Measurements from ENCODE around the gene CATSPERD.
A peak's percentile ranks its signal among the peaks of the same experiment; 100 is the strongest.

CATSPERD gene

DNA sequence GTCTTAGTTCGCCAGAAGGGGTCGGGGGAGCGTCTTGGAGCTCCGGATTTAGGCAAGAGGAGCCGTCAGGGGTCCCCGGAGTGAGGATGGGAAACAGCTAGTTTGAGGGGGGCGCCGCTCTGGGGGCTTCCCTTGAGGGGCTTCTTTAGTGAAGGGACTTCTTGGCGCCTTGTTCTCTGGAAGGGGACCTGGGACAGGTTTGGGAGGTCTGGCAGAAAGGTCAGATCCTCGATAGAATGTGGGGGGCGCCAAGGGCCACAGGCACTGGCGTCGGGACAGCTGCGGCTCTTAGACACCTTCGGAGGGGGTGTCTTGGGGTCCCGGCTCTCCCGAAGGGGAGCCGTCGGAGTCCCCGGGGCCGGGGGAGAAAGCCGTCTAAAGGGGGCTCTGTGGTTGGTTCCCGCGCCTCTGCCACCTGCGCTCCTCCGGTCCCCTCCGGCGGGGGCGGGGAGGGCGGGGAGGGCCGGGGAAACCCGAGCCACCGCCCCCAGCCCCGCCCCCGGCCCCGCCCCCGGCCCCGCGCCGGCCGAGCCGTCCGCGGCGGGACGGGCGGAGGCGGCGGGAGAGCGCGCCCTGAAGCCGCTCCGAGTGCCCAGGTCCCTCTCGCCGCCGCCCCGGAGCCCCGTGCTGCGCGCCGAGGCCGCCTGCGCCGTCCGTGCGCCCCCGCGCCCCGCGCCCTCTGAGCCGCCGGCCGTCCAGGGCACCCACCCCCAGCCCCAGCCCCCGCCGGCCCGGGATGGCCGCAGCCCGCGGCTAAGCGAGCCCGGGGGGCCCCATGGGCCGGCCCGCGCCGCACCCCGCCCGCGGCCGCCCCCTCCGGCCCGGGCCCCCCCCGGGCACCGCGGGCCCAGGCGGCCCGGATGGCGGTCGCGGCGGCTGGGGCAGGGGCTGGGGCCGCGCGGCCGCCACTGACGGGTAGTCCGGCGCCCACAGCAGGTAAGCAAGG is 84.4 kb downstream of the CATSPERD start, which contains the start of gene NRTN:
NRTN (plus strand) TSS at position 552 of the 946 bp plus-strand sequence. CDS start 19,099 bp downstream, outside the sequence.
- no peak for DNase-seq (ENCODE audit: low read depth)

DNA sequence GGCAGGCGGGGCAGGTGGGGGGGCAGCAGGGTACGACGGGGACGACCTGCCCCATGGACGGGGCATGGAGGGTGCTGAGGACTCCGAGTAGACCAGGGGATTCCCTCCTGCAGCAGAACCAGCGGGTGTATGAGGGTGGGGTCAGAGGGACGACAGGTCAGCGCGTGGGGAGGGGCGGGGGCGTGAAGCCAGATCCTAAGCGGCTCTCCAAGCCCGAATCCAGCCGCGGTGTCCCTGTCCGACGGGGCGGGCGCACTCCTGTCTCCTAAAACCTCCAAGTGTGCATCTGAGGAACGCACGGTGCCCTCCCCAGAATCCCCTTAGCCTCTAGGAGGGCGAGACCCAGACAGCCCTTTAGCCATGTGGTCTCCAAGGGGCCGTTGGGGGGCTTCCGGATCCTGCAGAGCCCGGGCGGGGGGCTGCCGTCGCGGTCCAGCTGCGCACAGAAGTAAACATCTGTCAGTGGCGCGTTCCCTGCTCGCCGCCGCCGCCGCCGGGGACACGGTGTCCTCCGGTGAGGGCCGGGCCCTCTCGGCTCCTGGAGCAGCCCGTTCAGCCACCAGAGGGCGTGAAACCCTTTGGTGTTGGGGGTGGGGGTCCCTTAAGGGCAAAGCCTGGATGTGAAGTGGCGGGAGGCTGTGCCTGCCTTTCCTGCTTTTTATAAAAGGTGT is 85.2 kb downstream of the CATSPERD start:
- DNase-seq (ENCODE audit: low read depth): peak; percentile 57

DNA sequence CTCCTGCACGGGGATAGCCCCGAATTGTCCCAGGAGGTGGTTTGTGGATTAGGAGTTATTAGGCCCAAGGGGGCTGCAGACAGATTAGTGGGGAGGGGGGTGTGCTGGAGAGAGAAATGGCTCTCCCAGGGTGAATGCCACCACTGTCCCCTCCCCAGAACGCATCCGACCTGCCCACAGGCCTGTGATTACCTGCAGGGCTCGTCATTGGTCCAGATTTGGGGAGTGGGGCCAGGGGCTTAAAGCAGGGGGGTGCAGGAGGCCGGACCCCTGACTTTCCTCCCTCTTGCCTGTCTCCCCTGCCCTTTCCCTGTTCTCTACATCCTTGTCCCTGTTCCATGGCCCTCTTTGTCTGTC is 85.7 kb downstream of the CATSPERD start:
- DNase-seq (ENCODE audit: low read depth): no peak

DNA sequence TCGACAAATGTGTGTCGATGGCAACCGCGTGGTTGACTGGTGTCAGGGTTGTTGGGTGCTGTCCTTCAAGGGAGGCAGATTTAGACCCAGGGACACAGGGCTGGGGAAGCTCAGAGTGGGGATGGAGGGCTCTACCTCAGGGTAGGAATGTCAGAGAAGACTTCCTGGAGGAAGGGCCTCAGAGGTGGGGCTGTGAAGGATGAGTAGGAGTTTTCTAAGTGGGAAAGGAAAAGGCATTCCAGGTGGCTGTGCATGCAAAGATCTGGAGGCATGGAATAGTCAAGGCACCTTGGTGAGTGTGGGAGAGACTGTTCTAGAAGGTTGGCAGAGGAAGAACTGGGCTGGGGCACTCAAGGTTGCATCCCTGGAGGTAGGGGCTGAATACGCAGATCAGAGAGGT is 86.5 kb downstream of the CATSPERD start:
- no peak for DNase-seq (ENCODE audit: low read depth)

DNA sequence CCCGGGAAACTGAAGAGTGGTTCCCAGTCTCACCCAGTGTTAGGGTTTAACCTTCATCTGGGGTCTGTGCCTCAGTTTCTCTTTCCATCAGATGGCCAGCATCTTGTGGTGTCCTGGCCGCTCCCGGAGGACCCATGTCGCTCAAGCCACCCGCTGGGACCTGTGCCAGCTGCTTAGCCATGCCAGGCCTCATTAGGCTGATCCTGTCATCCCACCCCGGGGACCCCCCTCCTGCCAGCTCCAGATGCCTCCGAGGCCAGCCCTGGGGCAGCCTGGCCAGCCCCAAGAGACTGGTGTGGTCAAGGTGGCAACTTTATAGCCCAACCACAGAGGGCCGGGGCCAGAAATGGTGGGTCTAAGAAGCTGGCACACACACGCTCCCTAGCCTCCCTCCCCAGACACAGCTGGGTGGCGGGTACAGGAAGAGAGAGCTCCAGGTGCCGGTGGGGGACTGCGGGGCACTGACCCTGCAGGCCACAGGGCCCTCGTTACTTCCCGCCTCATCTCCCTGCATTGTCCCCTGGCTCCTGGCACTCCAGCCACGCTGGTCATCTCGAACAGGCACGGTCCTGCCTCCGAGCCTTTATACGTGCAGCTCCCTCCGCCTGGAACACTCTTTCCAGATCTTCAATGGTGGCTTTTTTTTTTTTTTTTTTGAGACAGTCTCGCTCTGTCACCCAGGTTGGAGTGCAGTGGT is 87.8 kb downstream of the CATSPERD start:
- no peak for DNase-seq (ENCODE audit: low read depth)

DNA sequence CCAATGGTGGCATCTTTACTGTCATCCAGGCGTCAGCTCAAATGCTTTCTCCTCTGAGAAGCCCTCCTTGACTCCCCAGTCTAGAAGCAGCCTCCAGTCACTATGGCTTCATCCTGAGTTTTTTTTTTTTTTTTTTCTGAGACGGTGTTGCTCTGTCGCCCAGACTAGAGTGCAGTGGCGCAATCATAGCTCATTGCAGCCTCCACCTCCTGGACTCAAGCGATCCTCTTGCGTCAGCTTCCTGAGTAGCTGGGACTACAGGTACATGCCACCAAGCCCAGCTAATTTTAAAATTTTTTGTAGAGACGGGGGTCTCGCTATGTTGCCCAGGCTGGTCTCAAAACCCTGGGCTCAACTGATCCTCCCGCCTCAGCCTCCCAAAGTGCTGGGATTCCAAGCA is 88.6 kb downstream of the CATSPERD start:
- no peak for DNase-seq (ENCODE audit: low read depth)

DNA sequence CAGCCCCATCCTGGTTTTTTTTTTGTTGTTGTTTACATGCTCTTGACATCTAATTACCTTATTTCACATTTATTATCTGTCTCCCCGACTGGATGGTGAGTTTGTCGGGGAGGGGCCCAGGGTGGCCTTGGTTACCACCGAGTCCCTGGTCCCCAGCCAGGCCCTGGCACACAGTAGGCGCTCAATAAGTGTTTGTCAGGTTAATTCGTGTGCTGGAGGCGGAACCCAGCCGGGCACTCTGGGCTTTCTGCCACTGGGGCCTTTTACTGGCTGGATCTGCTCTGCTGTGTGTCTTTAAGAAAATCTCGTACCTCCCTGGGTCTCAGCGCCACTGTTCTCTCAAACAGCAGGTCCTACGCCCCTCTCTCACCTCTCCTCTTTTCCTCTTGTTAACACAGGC is 89.0 kb downstream of the CATSPERD start:
- no peak for DNase-seq (ENCODE audit: low read depth)

DNA sequence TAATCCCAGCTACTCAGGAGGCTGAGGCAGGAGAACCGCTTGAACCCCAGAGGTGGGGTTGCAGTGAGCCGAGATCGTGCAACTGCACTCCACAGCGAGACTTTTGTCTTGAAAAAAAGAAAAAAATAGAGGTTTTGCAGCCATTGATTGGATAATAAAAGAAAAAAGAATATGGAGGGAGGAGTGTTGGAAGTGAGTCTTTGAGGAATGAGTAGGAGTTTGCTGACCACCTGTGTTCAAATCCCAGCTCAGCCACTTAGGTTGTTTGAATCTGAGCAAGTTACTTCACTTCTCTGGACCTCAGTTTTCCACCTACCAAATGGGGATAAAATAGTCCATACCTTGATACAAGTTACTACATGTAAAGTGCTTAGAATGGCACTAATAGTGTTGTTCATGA is 90.7 kb downstream of the CATSPERD start:
- DNase-seq (ENCODE audit: low read depth): no peak

DNA sequence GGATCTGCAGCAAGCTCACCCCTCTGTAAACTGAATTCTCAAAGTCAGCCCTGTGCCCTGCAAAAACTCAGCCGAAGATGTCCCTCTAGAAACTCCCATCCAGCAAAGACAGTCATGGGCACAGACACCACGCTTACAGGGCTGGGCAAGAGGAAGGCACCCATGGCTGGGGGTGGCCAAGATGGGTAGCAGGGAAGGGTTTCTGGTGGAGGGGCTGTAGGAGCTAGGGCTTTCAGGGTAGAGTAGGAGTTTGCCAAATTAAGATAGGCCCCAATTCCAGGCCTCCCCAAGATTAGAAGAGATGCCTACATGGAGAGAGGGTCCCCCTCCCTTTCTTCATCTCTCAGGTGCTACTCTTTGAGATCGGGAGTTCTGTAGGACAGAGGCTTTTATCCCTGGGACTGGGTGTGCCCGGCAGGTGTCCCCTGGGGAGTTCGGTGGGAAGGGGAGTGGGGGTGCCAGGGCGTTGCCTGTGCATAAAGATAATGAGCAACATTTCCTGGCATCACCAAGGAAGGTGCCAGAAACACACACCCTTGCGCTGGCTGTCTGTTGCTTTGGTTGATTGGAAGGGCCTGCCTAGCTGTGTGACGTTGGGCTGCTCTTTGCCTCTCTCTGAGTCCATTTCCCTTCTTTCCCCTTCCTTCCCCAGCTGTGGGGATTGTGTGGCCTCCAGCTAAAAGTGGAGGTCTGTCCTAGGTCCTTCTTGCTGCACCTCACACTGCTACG is 93.8 kb downstream of the CATSPERD start:
- DNase-seq (ENCODE audit: low read depth): no peak

DNA sequence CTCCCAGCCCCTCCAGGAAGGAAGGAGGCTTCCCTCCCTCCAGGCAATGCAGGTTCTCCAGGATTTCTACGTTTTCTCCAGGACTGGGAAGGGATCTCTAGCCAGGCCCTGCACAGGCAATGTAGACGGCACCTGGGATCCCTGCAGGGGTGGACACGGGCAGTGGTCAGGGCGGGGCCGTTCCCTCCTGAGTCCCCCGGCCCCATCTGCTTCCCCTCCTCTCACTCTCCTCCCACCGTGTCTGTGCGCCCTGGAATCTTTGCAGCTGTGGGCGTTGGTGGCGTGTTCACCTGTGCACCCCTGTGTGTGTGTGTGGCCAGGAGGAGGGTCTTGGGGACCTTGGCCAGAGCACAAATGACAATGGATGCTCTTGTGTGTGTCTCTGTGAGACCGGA is 94.4 kb downstream of the CATSPERD start:
- DNase-seq (ENCODE audit: low read depth): no peak

DNA sequence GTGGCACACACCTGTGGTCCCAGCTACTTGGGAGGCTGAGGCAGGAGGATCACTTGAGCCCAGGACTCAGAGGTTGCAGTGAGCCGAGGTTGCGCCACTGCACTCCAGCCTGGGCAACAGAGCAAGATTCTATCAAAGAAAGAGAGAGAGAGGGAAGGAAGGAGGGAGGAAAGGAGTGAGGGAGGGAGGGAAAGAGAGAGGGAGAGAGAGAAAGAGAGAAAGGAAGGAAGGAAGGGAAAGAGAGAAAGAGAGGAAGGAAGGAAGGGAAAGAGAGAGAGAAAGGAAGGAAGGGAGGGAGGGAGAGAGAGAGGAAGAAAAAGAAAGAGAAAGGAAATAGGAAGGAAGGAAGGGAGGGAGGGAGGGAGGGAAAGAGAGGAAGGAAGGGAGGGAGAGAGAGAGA is 96.8 kb downstream of the CATSPERD start:
- no peak for DNase-seq (ENCODE audit: low read depth)

DNA sequence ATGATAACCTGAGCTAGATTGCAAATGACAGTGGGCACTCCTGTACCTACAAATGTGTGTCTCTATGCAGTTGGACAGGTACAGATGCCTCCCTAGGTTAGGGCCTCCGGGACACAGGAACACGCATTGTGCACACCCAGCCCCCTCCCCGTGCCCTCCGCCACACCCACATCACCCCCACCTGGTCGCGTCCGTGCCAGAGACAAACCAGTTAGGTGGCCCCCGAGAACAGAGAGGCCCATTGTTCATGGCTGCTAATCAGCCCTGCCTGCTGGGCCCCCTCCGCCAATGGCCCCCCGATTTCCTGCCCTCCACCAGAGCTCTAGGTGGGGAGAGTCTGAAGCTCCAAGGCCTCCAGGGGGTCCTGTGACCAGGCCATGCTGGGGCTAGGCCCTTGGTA is 98.2 kb downstream of the CATSPERD start:
- no peak for DNase-seq (ENCODE audit: low read depth)

DNA sequence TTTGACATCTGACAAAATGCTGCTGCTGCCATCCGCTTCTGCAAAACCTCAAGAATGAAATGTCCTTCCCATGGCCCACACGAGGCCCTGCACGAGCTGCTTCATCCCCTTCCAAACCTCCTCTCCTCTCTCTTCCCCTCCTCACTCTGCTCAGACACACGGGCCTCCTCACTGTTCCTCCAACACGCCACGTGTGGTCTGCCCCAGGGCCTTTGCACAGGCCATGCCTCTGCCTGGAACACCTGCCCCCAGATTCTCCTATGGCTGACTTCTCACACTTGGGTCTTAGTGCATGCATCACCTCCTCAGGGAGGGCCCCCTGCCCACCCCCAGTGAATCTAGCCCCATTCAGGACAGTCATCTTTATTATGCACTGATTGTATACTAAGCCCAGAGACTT is 100.3 kb downstream of the CATSPERD start:
- DNase-seq (ENCODE audit: low read depth): no peak

DNA sequence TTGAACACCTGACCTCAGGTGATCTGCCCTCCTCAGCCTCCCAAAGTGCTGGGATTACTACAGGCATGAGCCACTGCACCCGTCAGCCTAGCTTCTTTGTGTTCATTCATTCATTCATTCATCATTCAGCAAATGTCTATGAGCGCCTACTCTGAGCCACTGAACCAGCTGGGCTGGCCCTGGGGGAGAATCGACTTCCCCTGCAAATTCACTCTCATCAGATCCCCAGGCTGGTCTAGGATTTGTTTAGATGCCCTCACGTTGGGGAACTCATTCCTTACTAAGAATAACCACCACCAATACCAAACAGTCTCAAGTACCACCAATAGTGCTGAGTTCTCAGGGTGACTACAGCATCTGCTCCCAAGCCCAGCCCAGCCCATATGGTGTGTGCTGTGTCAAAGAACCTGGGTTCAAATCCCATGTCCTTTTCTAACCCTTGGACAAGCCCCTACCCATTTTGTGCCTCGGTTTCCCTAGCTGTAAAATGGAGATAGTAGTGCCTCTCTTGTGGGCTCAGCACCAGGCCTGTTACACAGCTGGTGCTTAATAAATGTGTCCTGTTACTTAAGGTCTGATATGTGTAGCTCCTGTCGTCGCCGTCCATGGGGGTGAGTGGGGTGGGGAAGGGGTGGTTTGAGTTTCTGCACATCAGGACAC is 101.2 kb downstream of the CATSPERD start:
- DNase-seq (ENCODE audit: low read depth): no peak

DNA sequence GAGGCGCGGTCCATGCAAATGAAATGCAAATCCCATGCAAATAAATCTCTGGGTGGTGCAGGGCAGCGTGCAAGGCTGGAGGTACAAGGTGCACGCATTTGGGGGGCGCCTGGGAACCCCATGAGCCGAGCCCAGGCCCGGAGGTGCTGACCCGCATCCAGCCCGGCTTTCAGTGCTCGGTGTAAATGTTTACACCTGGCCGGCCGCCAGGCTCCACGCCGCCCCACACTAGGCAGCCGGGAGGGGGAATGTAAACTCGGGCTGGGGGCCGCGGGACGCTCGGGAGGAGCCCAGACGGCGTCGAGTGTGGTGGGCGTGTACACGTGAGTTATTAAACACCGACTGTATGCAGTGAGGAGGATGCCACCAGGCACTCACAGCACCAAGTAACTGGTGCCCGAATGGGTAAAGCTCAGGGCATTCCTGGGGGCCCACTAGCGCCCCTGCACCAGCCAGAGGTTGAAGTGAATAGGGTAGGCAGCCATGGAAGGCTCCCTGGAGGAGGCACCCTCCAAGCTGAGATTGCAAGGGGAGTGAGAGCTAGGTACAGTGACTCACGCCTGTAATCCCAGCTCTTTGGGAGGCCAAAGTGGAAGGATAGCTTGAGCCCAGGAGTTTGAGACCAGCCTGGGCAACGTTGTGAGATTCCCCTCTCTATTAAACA is 101.9 kb downstream of the CATSPERD start:
- no peak for DNase-seq (ENCODE audit: low read depth)

DNA sequence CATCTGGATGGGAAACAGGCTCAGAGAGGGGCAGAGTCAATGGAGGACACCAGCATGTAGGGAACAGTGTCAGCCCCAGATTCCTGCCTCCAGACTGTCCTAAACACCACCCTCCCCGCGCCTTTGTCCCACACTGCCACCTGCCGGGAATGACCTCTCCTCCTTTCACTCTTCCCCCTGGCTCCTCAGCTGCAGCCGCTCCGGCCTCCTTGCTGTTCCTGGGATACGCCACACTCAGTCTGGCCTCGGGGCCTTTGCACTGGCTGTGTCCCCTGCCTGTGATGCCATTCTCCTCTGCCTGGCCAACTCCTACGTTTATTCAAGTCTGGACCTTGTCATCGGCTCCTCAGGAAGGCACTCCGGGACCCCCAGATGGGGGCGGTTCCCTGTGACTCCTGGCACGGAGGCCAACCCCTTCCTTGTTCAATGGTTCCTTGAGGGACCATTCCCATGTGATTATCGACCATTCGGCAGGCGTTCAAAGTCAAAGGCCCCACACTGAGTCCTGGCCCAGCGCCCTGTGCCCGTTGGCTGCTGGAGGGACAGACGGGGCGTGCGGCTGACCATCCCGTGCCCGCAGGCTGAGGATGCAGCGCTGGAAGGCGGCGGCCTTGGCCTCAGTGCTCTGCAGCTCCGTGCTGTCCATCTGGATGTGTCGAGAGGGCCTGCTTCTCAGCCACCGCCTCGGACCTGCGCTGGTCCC is 103.3 kb downstream of the CATSPERD start:
- DNase-seq (ENCODE audit: low read depth): peak; percentile 10

DNA sequence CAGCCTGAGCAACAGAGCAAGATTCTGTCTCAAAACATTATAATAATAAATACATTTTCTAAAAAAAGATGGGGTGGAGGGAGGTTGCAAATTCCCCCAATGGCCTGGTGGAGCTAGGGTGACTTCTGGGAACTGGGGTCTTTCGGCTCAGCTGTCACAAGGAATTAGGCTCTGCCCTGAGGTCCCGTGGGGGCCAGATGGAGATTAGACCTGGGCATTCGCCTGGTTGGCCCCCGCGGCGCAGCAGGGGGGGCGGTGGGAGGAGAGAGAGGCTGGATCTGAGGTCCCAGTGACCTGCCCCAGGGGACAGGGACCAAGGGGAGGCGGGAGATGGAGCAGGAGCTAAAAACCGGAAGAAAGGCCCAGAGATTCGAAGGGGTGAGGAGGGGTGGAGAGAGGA is 104.3 kb downstream of the CATSPERD start:
- no peak for DNase-seq (ENCODE audit: low read depth)

DNA sequence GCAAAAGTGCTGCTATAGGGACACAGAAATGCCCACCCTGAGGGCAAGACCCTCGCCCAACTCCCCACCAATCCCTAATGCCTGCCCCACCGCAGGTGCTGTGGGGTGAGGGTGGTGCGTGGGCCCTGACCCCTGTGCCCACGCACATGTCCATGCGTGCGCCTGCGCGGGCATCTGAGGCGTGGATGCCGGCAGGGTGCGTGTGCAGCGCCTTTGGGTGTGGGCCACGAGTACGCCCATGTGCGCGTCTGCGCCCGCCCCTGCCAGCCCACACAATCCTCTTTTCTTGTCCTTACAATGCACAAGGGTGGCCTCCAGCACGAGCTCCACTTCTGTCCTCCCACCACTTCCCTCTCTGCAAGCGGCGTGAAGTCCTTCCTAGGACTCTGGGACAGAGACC is 104.7 kb downstream of the CATSPERD start:
- DNase-seq (ENCODE audit: low read depth): no peak

DNA sequence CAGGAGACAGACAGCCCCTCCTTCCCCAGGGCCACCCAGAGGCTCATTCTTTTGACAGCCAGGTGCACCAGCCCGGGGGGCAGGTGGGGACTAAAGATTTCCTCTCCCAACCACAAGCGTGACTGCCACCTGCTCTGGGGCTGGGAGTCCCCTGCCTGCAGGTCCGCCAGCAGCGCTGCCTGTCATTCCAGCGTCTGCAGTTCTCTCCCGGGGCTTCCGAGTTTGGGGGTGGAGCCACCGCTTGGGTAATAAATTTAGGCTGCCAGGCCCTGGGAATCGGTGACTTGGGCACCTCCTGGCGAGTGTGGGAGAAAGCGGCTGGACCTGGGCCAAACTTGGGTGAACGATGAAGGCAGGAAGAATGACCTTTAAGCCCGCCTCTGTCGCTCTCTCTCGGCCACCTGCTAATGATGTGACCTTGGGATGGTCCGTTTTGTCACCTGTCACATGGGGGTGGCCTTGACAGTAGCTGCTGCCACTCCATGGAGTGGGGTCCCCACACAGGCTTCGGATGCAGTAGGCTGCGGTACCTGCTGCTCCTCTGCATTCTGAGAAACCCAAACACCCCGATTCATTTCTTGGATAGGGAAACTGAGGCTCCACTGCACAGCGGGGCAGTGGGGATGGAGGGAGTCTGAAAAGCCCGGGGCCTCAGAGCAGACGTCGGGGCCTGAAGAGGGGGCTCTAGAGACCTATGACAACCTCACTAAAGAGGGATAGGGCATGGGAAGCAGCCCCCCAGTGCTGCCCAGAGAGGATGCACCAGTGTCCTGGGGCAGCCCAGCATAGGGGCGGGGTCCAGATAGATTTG is 106.3 kb downstream of the CATSPERD start:
- peak; percentile 53 for DNase-seq (ENCODE audit: low read depth)

Measured in EH (cell line).